ENCODE data around the gene FMNL2.

GRCh38 chr2:152447897-152448296, 112.9 kb downstream of the FMNL2 start:
- TF ChIP-seq, protein P1, sequence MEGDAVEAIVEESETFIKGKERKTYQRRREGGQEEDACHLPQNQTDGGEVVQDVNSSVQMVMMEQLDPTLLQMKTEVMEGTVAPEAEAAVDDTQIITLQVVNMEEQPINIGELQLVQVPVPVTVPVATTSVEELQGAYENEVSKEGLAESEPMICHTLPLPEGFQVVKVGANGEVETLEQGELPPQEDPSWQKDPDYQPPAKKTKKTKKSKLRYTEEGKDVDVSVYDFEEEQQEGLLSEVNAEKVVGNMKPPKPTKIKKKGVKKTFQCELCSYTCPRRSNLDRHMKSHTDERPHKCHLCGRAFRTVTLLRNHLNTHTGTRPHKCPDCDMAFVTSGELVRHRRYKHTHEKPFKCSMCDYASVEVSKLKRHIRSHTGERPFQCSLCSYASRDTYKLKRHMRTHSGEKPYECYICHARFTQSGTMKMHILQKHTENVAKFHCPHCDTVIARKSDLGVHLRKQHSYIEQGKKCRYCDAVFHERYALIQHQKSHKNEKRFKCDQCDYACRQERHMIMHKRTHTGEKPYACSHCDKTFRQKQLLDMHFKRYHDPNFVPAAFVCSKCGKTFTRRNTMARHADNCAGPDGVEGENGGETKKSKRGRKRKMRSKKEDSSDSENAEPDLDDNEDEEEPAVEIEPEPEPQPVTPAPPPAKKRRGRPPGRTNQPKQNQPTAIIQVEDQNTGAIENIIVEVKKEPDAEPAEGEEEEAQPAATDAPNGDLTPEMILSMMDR (conservative IDR thresholded peaks at IDR 0.05), result no peak
- no peak for TF ChIP-seq EZH2 (IDR thresholded peaks at IDR 0.05; ENCODE audit: low read depth)

All from PC-9 (cell line).